GM10266 (cell line): ENCODE data around the gene SPPL2A.
A peak's percentile ranks its signal among the peaks of the same experiment; 100 is the strongest.

Source experiments
- DNase-seq: peaks from one replicate; pipeline ENCODE4 v3.0.0; 2012; ENCODE audit errors: extremely low spot score
- CTCF ChIP-seq: IDR thresholded peaks from 2 replicates; pipeline ENCODE4 v1.5.1; 2012; ENCODE audit warnings: mild to moderate bottlenecking, low read depth; ENCODE audit not compliant: control insufficient read depth, insufficient read depth; ENCODE audit errors: missing control alignments

Gene SPPL2A

GRCh38 chr15:50685976-50686468 lies 79.5 kb downstream of the SPPL2A start:
- TF ChIP-seq CTCF: no peak
- DNase-seq: peak; percentile 80

- TF ChIP-seq CTCF: no peak
- no peak for DNase-seq
These were observed 80.1 kb downstream of the SPPL2A start for GRCh38 chr15:50685191-50685975.

GRCh38 chr15:50681467-50681866 lies 84.0 kb downstream of the SPPL2A start:
- TF ChIP-seq CTCF: no peak
- DNase-seq: no peak

- no peak for DNase-seq
- no peak for TF ChIP-seq CTCF
These were observed 88.6 kb downstream of the SPPL2A start for GRCh38 chr15:50676799-50677483.

- no peak for DNase-seq
These were observed 89.9 kb downstream of the SPPL2A start for GRCh38 chr15:50675535-50676144.

GRCh38 chr15:50670115-50670514 lies 95.4 kb downstream of the SPPL2A start:
- no peak for DNase-seq
- TF ChIP-seq CTCF: no peak

More at GRCh38 chr15:50675535-50676144, 89.9 kb downstream of the SPPL2A start:
- TF ChIP-seq CTCF: peak; percentile 53
